ENCODE measurements around the gene IQCC.

The IQCC gene

GRCh38 chr1:32255072-32256071, 49.9 kb downstream of the IQCC start:
- H3K36me3 ChIP-seq (ENCODE audit: control insufficient read depth in 1 of 2, insufficient read depth in 2 of 2, low read length in 2 of 2): no peaks in the 10 kb centered on the region
- peak overlapping the region in 1 of 2 donors; percentile 28 for H3K4me3 ChIP-seq (ENCODE audit: low read depth in 1 of 2, low read length in 2 of 2)
- H3K9me3 ChIP-seq (ENCODE audit: control insufficient read depth in 1 of 2, low read length in 2 of 2): no peaks in the 10 kb centered on the region
- H3K9ac ChIP-seq (ENCODE audit: low read depth in 1 of 2, low read length in 2 of 2): no peak overlapping the region
- no peak overlapping the region for H3K27ac ChIP-seq (ENCODE audit: low read depth, low read length)
- H3K4me1 ChIP-seq (ENCODE audit: control insufficient read depth in 1 of 2, insufficient read depth in 2 of 2, low read length in 2 of 2): peaks cover 7 to 10% of the 10 kb centered on the region in 2 donors
- H3K27me3 ChIP-seq (ENCODE audit: control insufficient read depth in 1 of 2, insufficient read depth in 2 of 2, low read length in 2 of 2): no peaks in the 10 kb centered on the region

GRCh38 chr1:32256473-32257226, 51.2 kb downstream of the IQCC start:
- H3K36me3 ChIP-seq (ENCODE audit: control insufficient read depth in 1 of 2, insufficient read depth in 2 of 2, low read length in 2 of 2): no peaks in the 10 kb centered on the region
- no peaks in the 10 kb centered on the region for H3K9me3 ChIP-seq (ENCODE audit: control insufficient read depth in 1 of 2, low read length in 2 of 2)
- no peak overlapping the region for H3K9ac ChIP-seq (ENCODE audit: low read depth in 1 of 2, low read length in 2 of 2)
- no peak overlapping the region for H3K4me3 ChIP-seq (ENCODE audit: low read depth in 1 of 2, low read length in 2 of 2)
- H3K4me1 ChIP-seq (ENCODE audit: control insufficient read depth in 1 of 2, insufficient read depth in 2 of 2, low read length in 2 of 2): peaks cover 0 to 4% of the 10 kb centered on the region in 2 donors
- H3K27me3 ChIP-seq (ENCODE audit: control insufficient read depth in 1 of 2, insufficient read depth in 2 of 2, low read length in 2 of 2): no peaks in the 10 kb centered on the region
- no peak overlapping the region for H3K27ac ChIP-seq (ENCODE audit: low read depth, low read length)

GRCh38 chr1:32257227-32257508, 51.7 kb downstream of the IQCC start:
- Histone ChIP-seq H3K4me3 (ENCODE audit: low read depth in 1 of 2, low read length in 2 of 2) (no peak overlapping the region), H3K36me3 (ENCODE audit: control insufficient read depth in 1 of 2, insufficient read depth in 2 of 2, low read length in 2 of 2) (no peaks in the 10 kb centered on the region), H3K27ac (ENCODE audit: low read depth, low read length) (no peak overlapping the region), H3K9me3 (ENCODE audit: control insufficient read depth in 1 of 2, low read length in 2 of 2) (no peaks in the 10 kb centered on the region), H3K4me1 (ENCODE audit: control insufficient read depth in 1 of 2, insufficient read depth in 2 of 2, low read length in 2 of 2) (peaks cover 0 to under 1% of the 10 kb centered on the region in 2 donors), H3K27me3 (ENCODE audit: control insufficient read depth in 1 of 2, insufficient read depth in 2 of 2, low read length in 2 of 2) (no peaks in the 10 kb centered on the region), H3K9ac (ENCODE audit: low read depth in 1 of 2, low read length in 2 of 2) (no peak overlapping the region)

All from duodenal mucosa (tissue), 2 donors.